OCI-M2 (cell line): Measurements from ENCODE around the gene ACSM2B.
"Not testable (repeated sequence)": the region's sequence is repeated elsewhere in the genome, so short reads cannot be mapped to it uniquely, and the experiment has no call there.

Experiments used
- DNase-seq: peaks from one replicate; lab custom pipeline; 2025; ENCODE audit not compliant: unreplicated experiment; lab: John Stamatoyannopoulos, UW

The ACSM2B gene, protein sequence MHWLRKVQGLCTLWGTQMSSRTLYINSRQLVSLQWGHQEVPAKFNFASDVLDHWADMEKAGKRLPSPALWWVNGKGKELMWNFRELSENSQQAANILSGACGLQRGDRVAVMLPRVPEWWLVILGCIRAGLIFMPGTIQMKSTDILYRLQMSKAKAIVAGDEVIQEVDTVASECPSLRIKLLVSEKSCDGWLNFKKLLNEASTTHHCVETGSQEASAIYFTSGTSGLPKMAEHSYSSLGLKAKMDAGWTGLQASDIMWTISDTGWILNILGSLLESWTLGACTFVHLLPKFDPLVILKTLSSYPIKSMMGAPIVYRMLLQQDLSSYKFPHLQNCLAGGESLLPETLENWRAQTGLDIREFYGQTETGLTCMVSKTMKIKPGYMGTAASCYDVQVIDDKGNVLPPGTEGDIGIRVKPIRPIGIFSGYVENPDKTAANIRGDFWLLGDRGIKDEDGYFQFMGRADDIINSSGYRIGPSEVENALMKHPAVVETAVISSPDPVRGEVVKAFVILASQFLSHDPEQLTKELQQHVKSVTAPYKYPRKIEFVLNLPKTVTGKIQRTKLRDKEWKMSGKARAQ

DNA sequence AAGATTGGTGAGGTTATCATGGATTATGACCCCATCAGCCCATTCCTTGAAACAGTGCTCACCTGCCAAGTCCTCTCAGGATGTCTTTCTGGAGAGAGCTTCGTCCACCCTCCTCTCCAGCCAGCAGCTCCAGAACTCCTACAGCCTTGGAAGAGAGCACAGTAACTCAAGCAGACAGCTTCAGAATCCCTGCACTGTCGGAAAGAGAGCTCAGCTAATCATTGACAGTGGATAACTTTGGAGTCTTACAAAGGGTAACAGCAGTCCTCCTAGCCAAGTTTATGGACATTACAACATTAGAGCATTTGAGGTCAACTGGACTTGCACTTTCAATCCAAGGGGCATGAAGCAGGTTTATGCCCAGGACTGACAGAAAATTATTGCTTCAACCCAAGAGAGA, at the start of gene ACSM2B:
TSS of gene ACSM2B (minus strand) at position 223 of the 400 bp plus-strand sequence. CDS start 11,522 bp downstream, outside the sequence.
- DNase-seq = not testable (repeated sequence)

DNA sequence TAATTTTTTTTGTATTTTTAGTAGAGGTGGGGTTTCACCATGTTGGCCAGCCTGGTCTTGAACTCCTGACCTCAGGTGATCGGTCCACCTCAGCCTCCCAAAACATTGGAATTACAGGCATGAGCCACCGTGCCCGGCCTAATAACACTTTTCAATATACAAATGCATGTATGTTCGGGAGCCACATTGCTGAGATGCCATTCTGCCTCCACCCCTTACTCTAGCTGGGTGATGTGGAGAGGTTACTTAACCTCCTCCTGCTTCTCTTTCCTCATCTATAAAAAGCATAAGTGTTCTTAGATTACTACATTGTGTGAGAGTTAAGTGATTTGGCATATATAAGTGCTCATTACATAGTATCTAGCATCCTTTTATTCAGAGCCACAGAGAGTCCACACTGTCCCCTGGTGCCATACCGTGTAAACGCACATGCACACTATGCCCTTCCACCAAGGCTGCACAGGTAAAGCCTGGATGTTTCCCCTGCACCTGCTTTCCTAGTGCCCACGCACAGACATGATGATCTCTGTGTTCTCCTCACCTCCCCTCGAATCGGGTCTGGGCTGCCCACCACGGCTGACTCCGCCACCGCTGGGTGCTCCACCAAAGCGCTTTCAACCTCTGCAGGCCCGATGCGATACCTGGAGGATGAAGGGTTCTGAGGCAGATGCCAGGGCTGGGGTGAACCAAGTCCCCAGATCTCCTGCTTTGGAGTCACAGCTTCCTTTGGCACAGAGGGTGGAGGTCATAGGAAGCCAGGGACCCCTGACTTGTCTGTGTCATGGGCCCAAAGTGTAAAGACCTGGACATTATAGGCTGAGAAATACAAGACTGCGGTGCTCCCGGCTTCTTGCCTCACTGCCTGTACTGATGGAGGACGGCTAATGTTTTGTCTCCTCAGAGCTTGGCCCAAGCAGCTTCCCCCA, 49.0 kb upstream of the ACSM2B start:
- no peak for DNase-seq

DNA sequence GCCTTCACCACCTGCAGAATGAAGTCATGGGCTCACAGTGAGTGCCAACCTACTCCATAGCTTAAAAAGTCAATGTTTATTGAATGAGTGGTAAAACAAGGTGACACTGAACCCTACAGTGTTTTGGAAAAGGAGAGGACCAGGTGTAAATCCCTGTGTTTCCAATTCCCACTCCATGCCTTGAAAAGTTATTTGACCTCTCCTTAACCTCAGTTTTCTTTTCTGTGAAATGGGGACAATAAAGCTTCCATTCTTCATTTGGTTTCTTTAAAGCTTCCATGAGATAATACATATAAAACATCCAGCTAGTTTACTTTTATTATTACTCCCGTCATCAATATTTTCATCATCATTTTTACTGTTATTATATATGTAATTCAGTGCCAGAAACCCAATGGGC, 48.0 kb upstream of the ACSM2B start:
- no peak for DNase-seq

DNA sequence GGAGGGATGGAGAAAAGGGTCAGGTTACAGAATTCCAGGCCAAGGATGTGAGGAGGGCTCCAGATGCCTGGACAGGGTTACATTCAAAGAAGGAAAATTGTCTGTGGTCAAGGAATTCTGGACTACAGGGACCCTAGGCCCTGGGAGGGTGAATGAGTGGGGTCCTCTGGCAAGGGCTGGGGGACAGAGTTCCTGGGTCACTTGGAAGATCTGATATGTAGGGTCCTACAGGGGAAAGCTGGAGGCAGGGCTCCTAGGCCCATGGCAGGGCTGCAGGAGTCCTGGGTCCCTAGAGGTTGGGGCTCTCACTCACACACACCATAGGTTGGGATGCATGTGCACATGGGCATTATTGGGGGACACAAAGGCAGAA, 46.3 kb upstream of the ACSM2B start:
- no peak for DNase-seq

DNA sequence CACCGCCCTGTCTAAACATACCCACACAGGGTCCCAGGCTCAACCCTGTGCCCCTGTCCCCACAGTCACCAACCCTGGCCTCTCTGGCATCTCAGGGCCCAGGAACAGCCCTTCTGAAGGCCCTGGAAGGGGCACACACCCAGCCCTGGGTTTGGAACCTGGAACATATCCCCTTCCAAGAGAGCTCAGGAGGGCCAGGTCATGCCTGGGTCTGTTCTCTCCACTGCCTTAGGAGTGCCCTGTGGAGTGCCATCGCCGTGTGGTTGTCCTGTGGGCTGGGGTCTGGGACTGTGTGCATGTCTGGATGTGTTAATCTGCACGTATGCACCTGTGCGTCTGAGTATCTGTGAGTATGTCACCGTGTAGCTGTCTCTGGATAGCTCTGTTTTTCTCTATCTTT, 45.2 kb upstream of the ACSM2B start:
- no peak for DNase-seq

DNA sequence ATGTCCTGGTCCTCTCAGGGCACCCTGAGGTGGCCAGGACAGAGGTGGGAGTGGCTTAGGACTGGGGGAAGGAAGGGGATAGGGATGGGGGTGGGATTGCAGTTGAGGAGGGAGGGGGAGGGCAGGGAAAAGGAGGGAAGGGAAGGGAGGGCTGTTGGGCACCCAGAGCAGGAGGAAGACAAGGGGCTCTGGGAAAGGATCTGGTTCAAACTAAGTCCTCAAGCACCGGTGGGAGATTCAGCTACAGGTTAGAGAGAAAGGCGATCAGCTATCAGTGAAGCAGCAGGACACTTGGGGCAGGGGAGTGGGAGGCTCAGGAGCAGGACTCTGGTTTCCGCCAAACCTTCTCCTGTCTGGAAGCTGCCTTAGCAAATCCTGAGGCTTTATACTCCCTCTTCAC, 44.6 kb upstream of the ACSM2B start:
- DNase-seq = no peak

DNA sequence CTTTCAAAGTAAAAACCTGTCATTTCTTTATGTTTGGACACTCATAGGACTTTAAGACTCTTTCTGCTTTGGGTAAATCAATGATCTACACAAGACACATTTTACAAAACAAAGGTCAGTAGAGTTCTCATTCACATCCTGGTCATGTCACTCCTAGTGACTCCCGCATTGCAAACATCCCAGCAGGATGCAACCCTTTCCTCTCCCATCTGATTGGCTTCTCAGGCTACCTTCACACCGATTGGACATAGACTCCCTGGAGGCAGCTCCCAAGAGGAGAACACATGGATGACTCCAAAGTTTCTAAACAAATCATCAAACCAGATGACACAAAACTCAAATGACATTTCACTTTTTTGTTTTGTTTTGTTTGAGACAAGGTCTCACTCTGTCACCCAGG, 43.8 kb upstream of the ACSM2B start:
- DNase-seq = no peak

DNA sequence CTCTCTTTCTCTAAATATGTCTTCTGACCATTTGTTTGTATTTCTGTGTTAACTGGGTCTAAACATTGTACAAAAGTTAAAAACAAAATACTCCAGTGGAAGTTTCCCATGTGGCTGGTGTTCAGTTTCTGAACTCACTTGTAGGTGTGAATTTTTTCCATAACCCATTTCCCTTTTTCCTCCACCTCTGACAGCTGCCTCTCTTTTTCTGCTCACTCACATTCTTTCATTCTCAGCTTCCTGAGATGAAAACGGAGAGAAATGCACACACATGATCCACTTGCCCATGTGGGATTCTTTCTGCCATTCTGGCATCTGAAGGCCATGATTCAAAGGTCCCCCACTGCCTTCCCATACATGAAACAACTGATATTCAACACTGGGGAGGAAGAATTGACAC, 41.1 kb upstream of the ACSM2B start:
- DNase-seq = no peak

DNA sequence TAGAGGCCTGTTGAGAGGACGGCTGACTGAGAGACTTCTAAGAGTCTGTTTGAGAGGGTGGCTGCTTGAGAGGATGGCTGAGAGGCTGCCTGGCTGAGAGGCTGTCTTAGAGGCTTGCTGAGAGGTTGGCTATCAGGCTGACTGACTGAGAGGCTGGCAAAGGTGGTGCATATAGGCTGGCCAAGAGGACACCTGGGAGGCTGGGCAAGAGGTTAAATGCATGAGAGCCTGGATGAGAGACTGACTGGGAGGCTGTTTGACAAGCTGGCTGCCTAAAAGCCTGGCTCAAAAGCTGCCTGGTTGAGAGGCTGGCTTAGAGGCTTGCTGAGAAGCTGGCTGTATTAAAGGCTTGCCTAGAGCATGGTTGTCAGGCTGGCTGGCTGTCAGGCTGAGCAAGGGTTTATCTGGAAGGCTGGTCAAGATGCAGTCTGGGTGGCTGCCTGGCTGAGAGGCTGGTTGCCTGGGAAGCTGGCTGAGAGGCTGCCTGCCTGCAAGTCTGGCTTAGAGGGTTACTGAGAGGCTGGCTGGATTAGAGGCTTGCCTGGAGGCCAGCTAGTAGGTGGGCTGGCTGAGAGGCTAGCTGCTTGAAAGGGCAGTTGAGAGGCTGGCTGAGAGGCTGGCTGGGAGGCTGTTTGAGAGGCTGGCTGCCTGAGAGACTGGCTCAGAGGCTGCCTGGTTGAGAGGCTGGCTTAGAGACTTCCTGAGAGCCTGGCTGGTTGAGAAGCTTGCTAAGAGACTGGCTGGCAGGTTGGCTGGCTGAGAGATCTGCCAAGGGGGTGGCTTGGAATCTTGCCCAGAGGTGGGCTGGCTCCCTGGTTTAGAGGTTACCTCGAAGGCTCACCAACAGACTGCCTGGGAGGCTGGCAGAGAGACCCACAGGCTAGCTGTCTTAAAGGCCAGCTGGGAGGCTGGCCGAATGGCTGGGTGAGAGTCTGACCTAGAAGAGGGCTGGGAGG, 38.3 kb upstream of the ACSM2B start:
- no peak for DNase-seq

DNA sequence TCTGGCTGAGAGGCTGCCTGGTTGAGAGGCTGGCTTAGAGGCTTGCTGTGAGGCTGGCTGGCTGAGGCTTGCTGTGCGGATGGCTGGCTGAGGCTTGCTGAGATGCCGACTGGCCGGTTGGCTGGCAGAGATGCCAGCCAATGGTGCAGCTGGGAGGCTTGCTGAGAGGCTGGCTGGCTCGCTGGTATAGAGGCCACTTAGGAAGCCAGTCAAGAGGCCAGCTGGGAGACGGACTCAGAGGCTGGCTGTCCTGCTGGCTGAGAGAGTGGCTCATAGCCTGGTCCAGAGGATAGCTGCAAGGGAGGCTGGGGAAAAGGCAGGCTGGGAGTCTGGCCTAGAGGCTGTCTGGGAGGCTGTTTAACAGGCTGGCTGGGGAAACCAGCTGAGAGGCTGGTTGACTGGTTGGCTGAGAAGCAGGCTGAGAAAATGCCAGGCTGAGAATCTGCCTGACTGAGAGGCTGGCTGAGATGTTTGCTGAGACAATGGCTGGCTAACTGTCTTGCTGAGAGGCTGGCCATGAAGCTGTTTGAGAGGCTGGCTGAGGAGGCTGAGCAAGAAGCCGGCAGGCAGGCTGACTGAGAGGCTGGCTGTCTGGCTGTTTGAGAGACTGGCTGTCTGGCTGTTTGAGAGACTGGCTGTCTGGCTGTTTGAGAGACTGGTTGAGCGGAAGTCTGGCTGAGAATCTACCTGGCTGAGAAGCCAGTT, 37.5 kb upstream of the ACSM2B start:
- DNase-seq = no peak

DNA sequence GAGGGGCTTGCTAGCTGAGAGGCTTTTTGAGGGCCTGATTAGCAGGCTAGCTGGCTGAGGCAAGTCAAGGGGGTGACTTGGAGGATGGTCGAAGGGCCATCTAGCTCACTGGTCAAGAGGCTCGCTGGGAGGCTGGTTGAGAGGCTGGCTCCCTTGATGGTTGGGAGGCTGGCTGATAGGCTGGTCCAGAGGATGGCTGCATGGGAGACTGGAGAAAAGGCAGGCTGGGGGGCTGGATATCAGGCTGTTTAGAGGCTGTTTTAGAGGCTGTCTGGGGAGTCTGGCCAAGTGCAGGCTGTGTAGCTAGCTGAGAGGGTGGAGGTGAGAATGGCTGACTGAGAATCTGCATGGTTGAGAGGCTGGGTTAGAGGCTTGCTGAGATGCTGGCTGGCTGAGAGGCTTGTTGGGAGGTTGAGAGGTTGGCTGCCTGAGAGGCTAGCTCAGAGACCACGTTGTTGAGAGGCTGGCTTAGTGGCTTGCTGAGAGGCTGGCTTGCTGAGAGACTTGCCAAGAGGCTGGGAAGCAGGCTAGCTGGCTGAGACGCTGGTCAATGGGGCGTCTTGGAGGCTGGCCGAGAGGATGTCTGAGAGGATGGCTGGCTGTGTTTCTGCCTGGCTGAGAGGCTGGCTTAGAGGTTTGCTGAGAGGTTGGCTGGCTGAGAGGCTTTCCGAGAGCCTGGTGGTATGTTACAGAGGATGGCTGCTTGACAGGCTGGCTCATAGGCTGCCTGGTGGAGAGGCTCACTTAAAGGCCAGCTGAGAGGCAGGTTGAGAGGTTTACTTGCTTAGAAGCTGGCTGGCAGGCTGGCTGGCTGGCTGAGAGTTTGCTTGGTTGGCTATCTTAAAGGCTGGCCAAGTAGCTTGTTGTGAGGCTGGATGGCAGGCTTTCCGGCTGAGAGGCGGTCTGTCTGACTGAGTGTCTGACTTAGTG, 36.6 kb upstream of the ACSM2B start:
- DNase-seq = no peak

DNA sequence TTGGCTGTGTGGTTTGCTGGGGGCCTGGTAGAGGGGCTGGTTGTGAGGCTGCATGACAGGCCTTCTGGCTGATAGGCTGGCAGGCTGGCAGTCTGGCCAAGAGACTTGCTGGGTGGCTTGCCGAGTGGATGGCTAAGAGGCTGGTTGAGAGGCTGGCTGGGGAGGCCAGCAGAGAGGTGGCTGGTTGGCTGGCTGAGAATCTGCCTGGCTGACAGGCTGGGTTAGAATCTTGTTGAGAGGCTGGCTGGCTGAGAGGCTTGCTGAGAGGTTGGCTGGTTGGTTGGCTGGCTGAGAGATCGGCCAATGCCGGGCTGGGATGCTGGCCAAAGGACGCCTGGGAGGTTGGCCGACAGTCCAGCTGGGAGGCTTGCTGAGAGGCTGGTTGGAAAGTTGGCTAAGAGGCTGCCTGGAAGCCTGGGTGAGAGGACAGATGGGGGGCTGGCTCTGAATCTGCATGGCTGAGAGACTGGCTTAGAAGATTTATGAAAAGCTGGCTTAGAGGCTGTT, 35.9 kb upstream of the ACSM2B start:
- DNase-seq = no peak

DNA sequence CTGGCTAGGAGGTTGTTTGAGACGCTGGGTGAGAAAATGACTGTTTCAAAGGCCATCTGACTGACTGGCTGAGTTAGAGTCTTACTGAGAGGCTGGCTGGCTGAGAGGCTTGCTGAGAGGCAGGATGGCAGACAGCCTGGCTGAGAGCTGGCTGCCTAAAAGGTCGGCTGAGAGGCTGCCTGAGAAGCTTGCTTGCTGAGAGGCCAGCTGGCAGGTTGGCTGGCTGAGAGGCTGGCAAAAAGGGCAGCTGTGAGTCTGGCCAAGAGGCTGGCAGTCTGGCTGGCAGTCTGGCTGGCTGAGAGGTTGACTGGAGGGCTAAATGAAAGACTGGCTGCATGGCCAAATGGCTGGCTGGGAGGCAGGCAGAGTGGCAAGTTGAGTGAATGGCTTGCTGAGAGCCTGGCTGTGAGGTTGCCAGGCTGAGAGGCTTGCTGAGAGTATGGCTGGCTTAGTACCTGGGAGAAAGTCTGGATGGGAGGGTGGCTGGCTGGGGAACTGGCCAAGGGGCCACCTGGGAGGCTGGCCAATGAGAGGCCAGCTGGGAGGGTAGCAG, 35.3 kb upstream of the ACSM2B start:
- DNase-seq = no peak

DNA sequence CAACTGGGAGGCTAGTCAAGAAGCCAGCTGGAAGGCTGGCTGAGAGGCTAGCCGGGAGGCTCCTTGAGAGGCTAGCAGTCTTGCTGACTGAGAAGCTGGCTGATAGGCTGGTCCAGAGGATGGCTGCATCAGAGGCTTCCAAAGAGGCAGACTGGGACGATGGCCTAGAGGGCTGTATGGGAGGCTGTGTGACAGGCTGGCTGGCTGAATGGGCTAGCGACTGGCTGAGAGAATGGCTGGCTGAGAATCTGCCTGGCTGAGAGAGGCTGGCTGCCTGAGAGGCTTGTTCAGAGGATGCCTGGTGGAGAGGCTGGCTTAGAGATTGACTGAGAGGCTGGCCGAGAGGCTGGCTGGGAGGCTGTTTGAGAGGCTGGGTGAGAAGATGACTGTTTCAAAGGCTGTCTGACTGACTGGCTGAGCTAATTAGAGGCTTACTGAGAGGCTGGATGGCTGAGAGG, 34.8 kb upstream of the ACSM2B start:
- no peak for DNase-seq

DNA sequence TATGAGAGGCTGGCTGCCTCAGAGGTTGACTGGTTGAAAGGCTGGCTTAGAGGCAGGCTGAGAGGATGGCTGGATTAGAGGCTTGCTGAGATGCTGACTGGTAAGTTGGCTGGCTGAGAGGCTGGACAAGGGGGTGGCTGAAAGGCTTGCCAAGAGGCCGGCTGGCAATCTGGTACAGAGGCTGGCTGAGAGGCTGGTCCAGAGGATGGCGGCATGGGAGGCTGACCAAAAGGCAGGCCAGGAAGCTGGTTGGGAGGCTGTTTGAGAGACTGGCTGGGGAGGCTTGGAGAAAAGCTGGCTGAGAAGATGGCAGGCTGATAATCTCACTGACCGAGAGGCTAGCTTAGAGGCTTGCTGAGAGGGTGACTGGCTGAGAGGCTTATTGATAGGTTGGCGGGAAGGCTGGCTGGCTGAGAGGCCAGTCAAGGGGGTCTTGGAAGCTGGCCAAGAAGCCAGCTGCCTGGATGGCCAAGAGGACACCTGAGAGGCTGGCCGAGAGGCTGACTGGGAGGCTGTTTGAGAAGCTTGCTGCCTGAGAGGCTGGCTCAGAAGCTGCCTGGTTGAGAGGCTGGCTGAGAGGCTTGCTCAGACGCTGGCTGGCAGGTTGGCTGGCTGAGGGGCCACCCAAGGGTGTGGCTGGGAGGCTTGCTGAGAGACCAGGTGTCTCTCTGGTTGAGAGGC, 34.2 kb upstream of the ACSM2B start:
- no peak for DNase-seq

DNA sequence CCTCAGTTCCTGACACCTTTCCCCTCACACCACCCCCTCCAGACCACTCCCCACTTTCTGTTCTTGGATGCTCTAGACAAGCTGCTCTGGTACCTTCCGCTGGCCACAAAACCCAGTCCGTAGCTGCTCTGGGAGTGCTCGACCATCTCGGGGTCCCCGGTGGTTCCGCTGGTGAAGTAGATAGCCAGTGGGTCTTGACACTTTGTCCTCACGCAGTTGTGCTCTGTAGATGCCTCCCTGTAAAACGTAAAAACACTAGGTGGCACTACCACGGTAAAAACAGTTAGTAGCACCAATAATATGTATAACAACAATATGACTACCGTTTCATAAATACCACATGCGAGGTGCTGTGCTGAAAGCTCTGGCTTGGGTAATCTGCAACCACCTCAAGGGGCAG, 26.0 kb upstream of the ACSM2B start:
- DNase-seq = not testable (repeated sequence)

DNA sequence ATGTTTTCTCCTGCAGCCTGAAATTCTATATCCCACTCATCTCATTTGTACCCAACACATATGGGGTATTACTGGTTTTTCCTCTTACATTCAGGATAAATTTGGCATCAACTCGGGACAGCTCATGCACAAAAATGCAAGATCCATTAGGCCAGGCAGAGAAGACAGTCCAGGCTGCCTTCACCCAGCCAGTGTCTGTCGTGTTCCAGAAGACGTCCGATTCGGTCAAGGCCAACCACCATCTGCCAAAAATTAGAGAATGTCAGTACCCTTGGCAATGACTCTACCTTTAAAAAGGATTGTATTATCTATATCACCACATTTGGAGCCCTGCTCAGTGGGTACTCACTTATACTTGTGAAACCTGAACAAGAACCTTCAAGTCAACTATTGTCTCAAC, 23.3 kb upstream of the ACSM2B start:
- not testable (repeated sequence) for DNase-seq
